ENCODE measurements around the gene ZNF217. TPM values are rescaled to one million over a fixed set of nuclear protein-coding genes. Genes with fewer than 3 reads are reported as not detected.
"Not testable (repeated sequence)": the region's sequence is repeated elsewhere in the genome, so short reads cannot be mapped to it uniquely, and the experiment has no call there.

The ZNF217 gene
- total and polyA plus RNA-seq, 2 donors (not counting 3 experiments of a cell fraction or from before 2014, with no cell fraction given): 5.8 to 31.7 TPM

GRCh38 chr20:53534037-53534436 lies 59.6 kb downstream of the ZNF217 start:
- DNase-seq (ENCODE audit: low read depth, low spot score) (no peak), FAIRE-seq (no peak)
- no peaks in the 10 kb centered on the region for H3K9me1 ChIP-seq (replicated peaks; ENCODE audit: control insufficient read depth, extremely low read depth, insufficient read depth, low read length)
- no peak overlapping the region for H3K4me3 ChIP-seq (replicated peaks in 1 of 3; ENCODE audit: insufficient read depth in 1 of 3, low read depth in 1 of 3, low read length in 3 of 3)
- CTCF ChIA-PET: no interaction called here
- no peak overlapping the region for H3K27ac ChIP-seq (ENCODE audit: insufficient read depth, low read depth, low read length)
- intact Hi-C loops (cut with micrococcal nuclease): no loop called here
- POLR2A ChIA-PET: no interaction called here
- H3K9me3 ChIP-seq (replicated peaks; ENCODE audit: control insufficient read depth, insufficient read depth, low read length): no peaks in the 10 kb centered on the region
- no peaks in the 10 kb centered on the region for H4K20me1 ChIP-seq (replicated peaks; ENCODE audit: control insufficient read depth, extremely low read depth, insufficient read depth, low read length)
- H3K27me3 ChIP-seq (ENCODE audit: control insufficient read depth in 2 of 2, insufficient read depth in 2 of 2, low read length in 2 of 2): no peaks in the 10 kb centered on the region
- H3K79me2 ChIP-seq (ENCODE audit: control insufficient read depth, insufficient read depth, low read length): no peaks in the 10 kb centered on the region
- TF ChIP-seq EZH2 (IDR thresholded peaks at IDR 0.05; ENCODE audit: borderline replicate concordance, low read depth, low read length, severe bottlenecking) (no peak), GATA2 (IDR thresholded peaks at IDR 0.05; ENCODE audit: insufficient read depth, insufficient read length, low read depth, low read length) (no peak)
- H3K9ac ChIP-seq (replicated peaks; ENCODE audit: extremely low read depth, insufficient read depth, low read length): no peak overlapping the region
- H3K4me1 ChIP-seq (ENCODE audit: control insufficient read depth, extremely low read depth, insufficient read depth, low read length): no peaks in the 10 kb centered on the region
- no peaks in the 10 kb centered on the region for H3K36me3 ChIP-seq (ENCODE audit: control insufficient read depth in 2 of 2, extremely low read depth in 1 of 2, insufficient read depth in 2 of 2, low read length in 2 of 2)
- H3K4me2 ChIP-seq (ENCODE audit: insufficient read depth, low read length): no peak overlapping the region
- dilution Hi-C loops (cut with MboI; ENCODE audit: extremely low pct_ligation_motif_present, low sequenced_read_pairs): no loop called here
- H2AFZ ChIP-seq (ENCODE audit: low read depth, low read length): no peak overlapping the region
- BruUV-seq (replicated peaks): no TSS peak

GRCh38 chr20:53533500-53533899 lies 60.1 kb downstream of the ZNF217 start:
- Histone ChIP-seq H3K36me3 (ENCODE audit: control insufficient read depth in 2 of 2, extremely low read depth in 1 of 2, insufficient read depth in 2 of 2, low read length in 2 of 2) (no peaks in the 10 kb centered on the region), H4K20me1 (replicated peaks; ENCODE audit: control insufficient read depth, extremely low read depth, insufficient read depth, low read length) (no peaks in the 10 kb centered on the region), H3K4me2 (ENCODE audit: insufficient read depth, low read length) (no peak overlapping the region), H3K4me3 (replicated peaks in 1 of 3; ENCODE audit: insufficient read depth in 1 of 3, low read depth in 1 of 3, low read length in 3 of 3) (no peak overlapping the region), H3K79me2 (ENCODE audit: control insufficient read depth, insufficient read depth, low read length) (no peaks in the 10 kb centered on the region), H3K9me1 (replicated peaks; ENCODE audit: control insufficient read depth, extremely low read depth, insufficient read depth, low read length) (no peaks in the 10 kb centered on the region), H3K27me3 (ENCODE audit: control insufficient read depth in 2 of 2, insufficient read depth in 2 of 2, low read length in 2 of 2) (no peaks in the 10 kb centered on the region), H3K9ac (replicated peaks; ENCODE audit: extremely low read depth, insufficient read depth, low read length) (no peak overlapping the region), H3K9me3 (replicated peaks; ENCODE audit: control insufficient read depth, insufficient read depth, low read length) (no peaks in the 10 kb centered on the region), H3K27ac (ENCODE audit: insufficient read depth, low read depth, low read length) (no peak overlapping the region), H3K4me1 (ENCODE audit: control insufficient read depth, extremely low read depth, insufficient read depth, low read length) (no peaks in the 10 kb centered on the region), H2AFZ (ENCODE audit: low read depth, low read length) (no peak overlapping the region)
- ChIA-PET CTCF (no interaction called here), POLR2A (no interaction called here)
- BruUV-seq (replicated peaks): no TSS peak
- TF ChIP-seq MAX (IDR thresholded peaks at IDR 0.05; ENCODE audit: insufficient read depth, insufficient read length): no peak
- TF ChIP-seq EZH2 (IDR thresholded peaks at IDR 0.05; ENCODE audit: borderline replicate concordance, low read depth, low read length, severe bottlenecking): no peak
- intact Hi-C loops (cut with micrococcal nuclease) (no loop called here), dilution Hi-C loops (cut with MboI; ENCODE audit: extremely low pct_ligation_motif_present, low sequenced_read_pairs) (no loop called here)
- DNase-seq (ENCODE audit: low read depth, low spot score) (no peak), FAIRE-seq (no peak)

- intact Hi-C loops (cut with micrococcal nuclease); BruUV-seq (replicated peaks); POLR2A ChIA-PET: not testable (repeated sequence)
Measured at GRCh38 chr20:53532654-53533312, 60.9 kb downstream of the ZNF217 start.

More at GRCh38 chr20:53532654-53533312, 60.9 kb downstream of the ZNF217 start:
- H3K4me3 ChIP-seq (replicated peaks in 1 of 3; ENCODE audit: insufficient read depth in 1 of 3, low read depth in 1 of 3, low read length in 3 of 3); H3K79me2 ChIP-seq (ENCODE audit: control insufficient read depth, insufficient read depth, low read length); H3K27me3 ChIP-seq (ENCODE audit: control insufficient read depth in 2 of 2, insufficient read depth in 2 of 2, low read length in 2 of 2); H4K20me1 ChIP-seq (replicated peaks; ENCODE audit: control insufficient read depth, extremely low read depth, insufficient read depth, low read length); H3K9me3 ChIP-seq (replicated peaks; ENCODE audit: control insufficient read depth, insufficient read depth, low read length); H2AFZ ChIP-seq (ENCODE audit: low read depth, low read length); H3K36me3 ChIP-seq (ENCODE audit: control insufficient read depth in 2 of 2, extremely low read depth in 1 of 2, insufficient read depth in 2 of 2, low read length in 2 of 2); H3K4me1 ChIP-seq (ENCODE audit: control insufficient read depth, extremely low read depth, insufficient read depth, low read length); H3K9me1 ChIP-seq (replicated peaks; ENCODE audit: control insufficient read depth, extremely low read depth, insufficient read depth, low read length); DNase-seq (ENCODE audit: low read depth, low spot score); H3K4me2 ChIP-seq (ENCODE audit: insufficient read depth, low read length); FAIRE-seq; dilution Hi-C loops (cut with MboI; ENCODE audit: extremely low pct_ligation_motif_present, low sequenced_read_pairs); H3K9ac ChIP-seq (replicated peaks; ENCODE audit: extremely low read depth, insufficient read depth, low read length); H3K27ac ChIP-seq (ENCODE audit: insufficient read depth, low read depth, low read length): not testable (repeated sequence)
- CTCF ChIA-PET: interaction anchor here (0.7 kb wide), 1 partner anchor 308 kb away, joined by 3 read pairs; no protein-coding TSS in a partner anchor

Measured in endothelial cell of umbilical vein (primary cell).